Measurements from ENCODE around the gene DTNB.

GRCh38 chr2:25349397-25349796, 324.0 kb downstream of the DTNB start:
- TF ChIP-seq CTCF (IDR thresholded peaks at IDR 0.05) (no peak), POLR2A (IDR thresholded peaks at IDR 0.05) (no peak)
